ENCODE results near the gene TBX15. TPM values are rescaled to one million over a fixed set of nuclear protein-coding genes. Genes with fewer than 3 reads are reported as not detected.

Gene TBX15
- polyA plus RNA-seq, 1 donor (not counting 4 experiments of a cell fraction or from before 2014, with no cell fraction given): not detected

GRCh38 chr1:118842452-118843201 lies 145.5 kb downstream of the TBX15 start:
- Histone ChIP-seq H3K4me2 (ENCODE audit: control insufficient read depth, extremely low read depth, insufficient read depth, low read depth, low read length) (no peak overlapping the region), H2AFZ (ENCODE audit: control insufficient read depth, low read length) (no peak overlapping the region), H3K4me1 (ENCODE audit: control insufficient read depth, extremely low read depth, insufficient read depth, low read length) (no peaks in the 10 kb centered on the region), H3K9ac (ENCODE audit: control insufficient read depth, extremely low read depth, insufficient read depth, low read length) (no peak overlapping the region), H3K36me3 (ENCODE audit: control insufficient read depth in 2 of 2, extremely low read depth in 1 of 2, insufficient read depth in 2 of 2, low read length in 2 of 2) (no peaks in the 10 kb centered on the region), H3K79me2 (ENCODE audit: control insufficient read depth, insufficient read depth, low read length) (no peaks in the 10 kb centered on the region), H4K20me1 (ENCODE audit: control insufficient read depth, extremely low read depth, insufficient read depth, low read length) (no peaks in the 10 kb centered on the region), H3K4me3 (ENCODE audit: control insufficient read depth in 2 of 3, extremely low read depth in 1 of 3, insufficient read depth in 2 of 3, low read depth in 1 of 3, low read length in 3 of 3) (no peak overlapping the region), H3K27ac (ENCODE audit: control insufficient read depth, insufficient read depth, low read length) (no peak overlapping the region), H3K9me3 (ENCODE audit: control insufficient read depth, low read depth, low read length) (no peaks in the 10 kb centered on the region), H3K27me3 (ENCODE audit: control insufficient read depth, extremely low read depth, insufficient read depth, low read length) (no peaks in the 10 kb centered on the region), H3K9me1 (ENCODE audit: control insufficient read depth, extremely low read depth, insufficient read depth, low read length) (no peaks in the 10 kb centered on the region)
- DNase-seq (ENCODE audit: low read depth, low spot score) (no peak), FAIRE-seq (no peak)
- no peak for TF ChIP-seq EZH2 (IDR thresholded peaks at IDR 0.05; ENCODE audit: low read length)
- TF ChIP-seq, protein P1, sequence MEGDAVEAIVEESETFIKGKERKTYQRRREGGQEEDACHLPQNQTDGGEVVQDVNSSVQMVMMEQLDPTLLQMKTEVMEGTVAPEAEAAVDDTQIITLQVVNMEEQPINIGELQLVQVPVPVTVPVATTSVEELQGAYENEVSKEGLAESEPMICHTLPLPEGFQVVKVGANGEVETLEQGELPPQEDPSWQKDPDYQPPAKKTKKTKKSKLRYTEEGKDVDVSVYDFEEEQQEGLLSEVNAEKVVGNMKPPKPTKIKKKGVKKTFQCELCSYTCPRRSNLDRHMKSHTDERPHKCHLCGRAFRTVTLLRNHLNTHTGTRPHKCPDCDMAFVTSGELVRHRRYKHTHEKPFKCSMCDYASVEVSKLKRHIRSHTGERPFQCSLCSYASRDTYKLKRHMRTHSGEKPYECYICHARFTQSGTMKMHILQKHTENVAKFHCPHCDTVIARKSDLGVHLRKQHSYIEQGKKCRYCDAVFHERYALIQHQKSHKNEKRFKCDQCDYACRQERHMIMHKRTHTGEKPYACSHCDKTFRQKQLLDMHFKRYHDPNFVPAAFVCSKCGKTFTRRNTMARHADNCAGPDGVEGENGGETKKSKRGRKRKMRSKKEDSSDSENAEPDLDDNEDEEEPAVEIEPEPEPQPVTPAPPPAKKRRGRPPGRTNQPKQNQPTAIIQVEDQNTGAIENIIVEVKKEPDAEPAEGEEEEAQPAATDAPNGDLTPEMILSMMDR (optimal IDR thresholded peaks at IDR 0.05 in 1 of 3, IDR thresholded peaks at IDR 0.05 in 1 of 3, conservative IDR thresholded peaks at IDR 0.05 in 1 of 3; ENCODE audit: extremely low read depth in 1 of 3, insufficient read depth in 2 of 3, low read length in 3 of 3): no peak
- dilution Hi-C loops (cut with MboI; ENCODE audit: extremely low pct_ligation_motif_present, low sequenced_read_pairs): no loop called here

GRCh38 chr1:118841521-118841920 lies 146.6 kb downstream of the TBX15 start:
- Histone ChIP-seq H3K4me3 (ENCODE audit: control insufficient read depth in 2 of 3, extremely low read depth in 1 of 3, insufficient read depth in 2 of 3, low read depth in 1 of 3, low read length in 3 of 3) (no peak overlapping the region), H3K36me3 (ENCODE audit: control insufficient read depth in 2 of 2, extremely low read depth in 1 of 2, insufficient read depth in 2 of 2, low read length in 2 of 2) (no peaks in the 10 kb centered on the region), H3K27me3 (ENCODE audit: control insufficient read depth, extremely low read depth, insufficient read depth, low read length) (no peaks in the 10 kb centered on the region), H3K9me1 (ENCODE audit: control insufficient read depth, extremely low read depth, insufficient read depth, low read length) (no peaks in the 10 kb centered on the region), H3K9ac (ENCODE audit: control insufficient read depth, extremely low read depth, insufficient read depth, low read length) (no peak overlapping the region), H2AFZ (ENCODE audit: control insufficient read depth, low read length) (no peak overlapping the region), H3K79me2 (ENCODE audit: control insufficient read depth, insufficient read depth, low read length) (no peaks in the 10 kb centered on the region), H3K9me3 (ENCODE audit: control insufficient read depth, low read depth, low read length) (no peaks in the 10 kb centered on the region), H3K4me2 (ENCODE audit: control insufficient read depth, extremely low read depth, insufficient read depth, low read depth, low read length) (no peak overlapping the region), H3K4me1 (ENCODE audit: control insufficient read depth, extremely low read depth, insufficient read depth, low read length) (no peaks in the 10 kb centered on the region), H3K27ac (ENCODE audit: control insufficient read depth, insufficient read depth, low read length) (no peak overlapping the region), H4K20me1 (ENCODE audit: control insufficient read depth, extremely low read depth, insufficient read depth, low read length) (no peaks in the 10 kb centered on the region)
- FAIRE-seq (no peak), DNase-seq (ENCODE audit: low read depth, low spot score) (no peak)
- no peak for TF ChIP-seq EZH2 (IDR thresholded peaks at IDR 0.05; ENCODE audit: low read length)
- TF ChIP-seq, protein P1 (optimal IDR thresholded peaks at IDR 0.05 in 1 of 3, IDR thresholded peaks at IDR 0.05 in 1 of 3, conservative IDR thresholded peaks at IDR 0.05 in 1 of 3; ENCODE audit: extremely low read depth in 1 of 3, insufficient read depth in 2 of 3, low read length in 3 of 3): no peak
- dilution Hi-C loops (cut with MboI; ENCODE audit: extremely low pct_ligation_motif_present, low sequenced_read_pairs): no loop called here

Small RNA genes within 50 kb of the gene (small RNA-seq; reads per million reads assigned to genes)
- gene AL139420.2 (ENCODE audit: insufficient read length in 3 of 3, low read depth in 3 of 3, low replicate concordance in 1 of 3): 0 reads per million in 3 experiments

Other genes with a start within 250 kb of the TBX15 start
- 8.3 to 12.8 TPM (median 10.3 TPM) in 3 replicates for gene WARS2, start 152.3 kb upstream of the TBX15 start, polyA plus RNA-seq